HG03108 (cell line): Measurements from ENCODE around the gene IFNA17.
A peak's percentile ranks its signal among the peaks of the same experiment; 100 is the strongest.
"Not testable (repeated sequence)": the region's sequence is repeated elsewhere in the genome, so short reads cannot be mapped to it uniquely, and the experiment has no call there.

Experiments used
- ATAC-seq: cut with Tn5 transposase; IDR thresholded peaks from one replicate; pipeline ENCODE4 v1.9.1; 2021; ENCODE audit warnings: moderate library complexity; ENCODE audit not compliant: unreplicated experiment

The IFNA17 gene

DNA sequence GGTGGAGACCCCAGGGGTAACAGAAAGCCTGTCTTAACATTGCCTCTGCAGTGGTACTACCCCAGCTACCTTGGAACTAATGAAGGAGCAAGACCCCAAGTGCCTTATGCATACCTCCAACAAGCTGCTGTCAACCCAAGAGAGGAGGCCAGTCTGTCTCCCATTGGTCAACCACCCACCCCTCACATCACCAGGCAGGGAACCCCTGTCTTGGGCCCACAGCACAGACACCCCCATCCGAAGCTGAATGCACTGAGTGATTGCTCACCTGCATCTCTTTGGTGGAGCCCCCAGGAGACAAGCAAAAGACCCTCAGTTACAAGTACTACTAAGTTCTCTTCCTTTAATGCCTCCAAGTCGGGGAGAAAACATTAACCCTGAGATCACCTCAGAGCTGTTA lies 15.9 kb downstream of the IFNA17 start:
- ATAC-seq, result not testable (repeated sequence)

DNA sequence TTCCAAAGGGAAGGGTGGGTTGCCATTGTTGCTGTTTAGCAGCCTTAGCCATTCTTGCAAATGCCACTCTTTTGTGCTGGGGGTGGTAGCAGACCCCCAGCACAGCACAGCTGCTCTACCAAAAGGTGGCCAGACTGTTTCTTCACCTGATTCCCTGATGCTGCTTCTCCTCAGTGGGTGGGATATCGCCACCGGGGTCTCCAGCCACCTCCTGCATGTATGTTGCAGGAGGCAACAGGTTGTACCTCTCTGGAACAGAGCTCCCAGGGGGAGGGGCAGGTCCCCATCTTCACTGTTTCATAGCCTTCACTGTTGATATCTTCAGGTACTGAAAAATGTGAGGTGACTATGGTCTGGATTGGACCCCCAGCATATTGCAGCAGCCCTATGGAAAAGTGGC lies 17.2 kb downstream of the IFNA17 start:
- ATAC-seq, result not testable (repeated sequence)

DNA sequence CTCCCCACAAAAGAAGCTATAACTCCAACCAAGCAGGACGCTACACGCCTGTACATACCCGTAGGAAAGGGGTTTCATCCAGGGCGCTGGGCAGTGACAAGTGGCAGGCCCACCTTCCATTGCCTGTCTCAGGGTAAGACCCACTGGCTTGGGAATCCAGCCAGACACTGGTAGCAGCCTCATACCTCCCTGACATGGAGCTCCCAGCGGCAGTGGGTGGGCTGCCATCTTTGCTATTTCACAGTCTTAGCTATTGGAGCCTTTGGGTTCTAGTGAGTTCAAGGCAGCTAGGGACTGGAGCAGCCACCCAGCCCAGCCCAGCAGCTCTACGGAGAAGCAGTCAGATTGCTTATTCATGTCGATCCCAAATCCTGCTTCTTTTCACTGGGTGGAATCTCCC lies 17.7 kb downstream of the IFNA17 start:
- no peak for ATAC-seq

DNA sequence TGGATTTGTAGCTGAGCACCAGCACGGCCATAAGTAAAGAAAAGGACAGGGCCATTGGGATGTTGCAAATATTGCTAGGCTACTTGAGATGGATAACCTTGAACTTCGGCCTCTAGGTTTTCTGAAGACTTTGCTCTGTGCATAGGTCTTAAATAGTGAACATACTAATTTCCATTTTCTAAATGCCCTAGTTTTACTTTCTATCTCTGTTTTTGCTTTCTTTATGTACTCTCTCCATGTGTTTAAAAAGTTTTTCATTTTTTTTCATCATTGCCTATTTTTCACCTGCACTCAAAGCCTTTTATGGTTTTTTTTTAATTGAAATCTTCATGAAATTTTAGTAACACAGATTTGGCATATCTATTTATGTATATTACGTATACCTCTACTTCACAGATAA lies 21.0 kb downstream of the IFNA17 start, which contains the start of gene IFNA10:
TSS of gene IFNA10 (minus strand) at position 101 of the 400 bp plus-strand sequence. CDS start at position 55, 46 bp downstream.
- not testable (repeated sequence) for ATAC-seq

DNA sequence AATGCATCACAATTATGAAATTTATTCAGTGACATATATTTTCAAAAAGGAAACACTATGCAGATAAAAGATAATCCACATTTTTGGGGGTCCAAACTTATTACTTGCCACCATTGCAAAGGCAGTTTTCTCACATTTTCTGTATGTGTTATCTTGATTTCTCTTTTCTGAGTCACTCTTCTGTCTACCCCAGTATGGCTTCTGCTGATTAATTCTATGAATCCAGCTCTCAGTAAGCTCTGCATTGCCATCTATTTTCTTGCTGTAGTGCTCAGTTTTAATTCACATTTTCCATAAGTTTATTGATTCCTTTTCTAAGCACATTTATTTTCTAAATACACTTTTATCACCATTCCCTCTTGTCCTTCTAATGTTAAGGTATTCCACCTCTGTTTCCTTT lies 22.8 kb downstream of the IFNA17 start:
- ATAC-seq, result no peak

DNA sequence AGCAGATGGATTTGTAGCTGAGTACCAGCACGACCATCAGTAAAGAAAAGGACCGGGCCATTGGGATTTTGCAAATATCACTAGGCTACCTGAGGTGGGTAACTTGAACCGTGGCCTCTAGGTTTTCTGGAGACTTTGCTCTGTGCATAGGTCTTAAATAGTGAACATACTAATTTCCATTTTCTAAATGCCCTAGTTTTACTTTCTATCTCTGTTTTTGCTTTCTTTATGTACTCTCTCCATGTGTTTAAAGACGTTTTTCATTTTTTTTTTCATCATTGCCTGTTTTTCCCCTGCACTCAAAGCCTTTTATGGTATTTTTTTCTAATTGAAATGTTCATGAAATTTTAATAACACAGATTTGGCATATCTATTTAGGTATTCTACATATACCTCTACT lies 25.9 kb downstream of the IFNA17 start, which contains the start of gene IFNA7:
TSS of gene IFNA7 (minus strand) at position 101 of the 400 bp plus-strand sequence. CDS start at position 61, 40 bp downstream.
- ATAC-seq, result not testable (repeated sequence)

DNA sequence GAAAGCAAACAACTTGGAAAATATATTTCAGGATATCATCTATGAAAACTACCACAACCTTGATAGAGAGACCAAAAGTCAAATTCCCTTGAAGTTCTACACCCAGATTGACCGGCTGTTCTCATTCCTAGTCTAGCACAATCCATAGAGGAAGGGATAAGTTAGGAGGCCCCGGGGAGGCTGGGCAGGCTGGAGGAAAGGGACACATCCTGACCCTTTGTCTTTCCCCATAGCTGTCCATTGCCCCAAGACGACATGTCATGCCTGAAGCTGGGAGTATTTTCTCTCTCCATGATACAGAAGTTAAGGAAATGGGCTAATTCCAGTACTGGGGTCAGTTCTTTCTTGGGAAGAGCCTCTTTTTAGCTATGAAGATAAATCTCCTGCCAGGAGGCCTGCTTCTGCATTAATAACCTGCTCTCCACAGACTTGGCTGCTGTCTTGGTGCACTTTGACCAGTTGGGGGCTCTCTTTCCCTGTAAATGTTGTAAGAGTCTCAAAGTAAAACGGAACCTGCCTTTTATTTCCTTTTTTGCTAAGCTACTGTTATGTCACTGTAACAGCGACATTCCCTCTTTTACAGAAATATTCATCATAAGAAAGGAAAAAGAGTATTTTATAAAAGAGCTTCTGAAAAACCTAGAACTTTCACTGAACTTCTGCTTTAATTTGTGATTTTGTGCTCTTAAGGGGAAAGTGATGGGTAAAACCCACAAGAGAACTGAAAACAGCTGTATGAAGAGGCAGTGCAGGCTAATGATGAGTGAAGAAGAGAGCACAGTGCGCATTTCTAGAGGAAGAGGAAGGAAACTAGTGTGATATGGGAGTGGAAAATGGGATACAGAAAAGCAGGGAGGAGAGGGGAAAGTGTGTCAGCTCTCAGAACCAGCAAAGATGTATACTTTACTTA lies 32.9 kb downstream of the IFNA17 start:
- ATAC-seq, result peak; percentile 91

DNA sequence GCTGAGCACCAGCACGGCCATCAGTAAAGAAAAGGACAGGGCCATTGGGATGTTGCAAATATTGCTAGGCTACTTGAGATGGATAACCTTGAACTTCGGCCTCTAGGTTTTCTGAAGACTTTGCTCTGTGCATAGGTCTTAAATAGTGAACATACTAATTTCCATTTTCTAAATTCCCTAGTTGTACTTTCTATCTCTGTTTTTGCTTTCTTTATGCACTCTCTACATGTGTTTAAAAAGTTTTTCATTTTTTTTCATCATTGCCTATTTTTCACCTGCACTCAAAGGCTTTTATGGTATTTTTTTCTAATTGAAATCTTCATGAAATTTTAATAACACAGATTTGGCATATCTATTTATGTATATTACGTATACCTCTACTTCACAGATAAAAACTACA lies 40.5 kb downstream of the IFNA17 start, which contains the start of gene IFNA4:
TSS of gene IFNA4 (minus strand) at position 101 of the 400 bp plus-strand sequence. CDS start at position 45, 56 bp downstream.
- not testable (repeated sequence) for ATAC-seq

DNA sequence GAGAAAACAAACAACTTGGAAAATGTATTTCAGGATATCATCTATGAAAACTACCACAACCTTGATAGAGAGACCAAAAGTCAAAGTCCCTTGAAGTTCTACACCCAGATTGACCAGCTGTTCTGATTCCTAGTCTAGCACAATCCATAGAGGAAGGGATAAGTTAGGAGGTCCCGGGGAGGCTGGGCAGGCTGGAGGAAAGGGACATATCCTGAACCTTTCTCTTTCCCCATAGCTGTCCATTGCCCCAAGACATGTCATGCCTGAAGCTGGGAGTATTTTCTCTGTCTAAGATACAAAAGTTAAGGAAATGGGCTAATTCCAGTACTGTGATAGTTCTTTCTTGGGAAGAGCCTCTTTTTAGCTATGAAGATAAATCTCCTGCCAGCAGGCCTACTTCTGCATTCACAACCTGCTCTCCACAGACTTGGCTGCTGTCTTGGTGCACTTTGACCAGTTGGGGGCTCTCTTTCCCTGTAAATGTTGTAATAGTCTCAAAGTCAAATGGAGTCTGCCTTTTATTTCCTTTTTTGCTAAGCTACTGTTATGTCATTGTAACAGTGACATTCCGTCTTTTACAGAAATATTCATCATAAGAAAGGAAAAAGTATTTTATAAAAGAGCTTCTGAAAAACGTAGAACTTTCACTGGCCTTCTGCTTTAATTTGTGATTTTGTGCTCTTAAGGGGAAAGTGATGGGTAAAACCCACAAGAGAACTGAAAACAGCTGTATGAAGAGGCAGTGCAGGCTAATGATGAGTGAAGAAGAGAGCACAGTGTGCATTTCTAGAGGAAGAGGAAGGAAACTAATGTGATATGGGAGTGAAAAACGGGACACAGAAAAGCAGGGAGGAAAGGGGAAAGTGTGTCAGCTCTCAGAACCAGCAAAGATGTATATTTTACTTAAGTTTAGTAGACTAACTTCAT lies 44.9 kb downstream of the IFNA17 start:
- peak; percentile 89 for ATAC-seq
